Activated naive CD4-positive, alpha-beta T cell (primary cell): ENCODE measurements around the gene CIBAR2.

Experiments
- DNase-seq, 4 experiments: peaks; one replicate each; lab custom pipeline; 2025; lab: John Stamatoyannopoulos, UW

Gene CIBAR2

DNA sequence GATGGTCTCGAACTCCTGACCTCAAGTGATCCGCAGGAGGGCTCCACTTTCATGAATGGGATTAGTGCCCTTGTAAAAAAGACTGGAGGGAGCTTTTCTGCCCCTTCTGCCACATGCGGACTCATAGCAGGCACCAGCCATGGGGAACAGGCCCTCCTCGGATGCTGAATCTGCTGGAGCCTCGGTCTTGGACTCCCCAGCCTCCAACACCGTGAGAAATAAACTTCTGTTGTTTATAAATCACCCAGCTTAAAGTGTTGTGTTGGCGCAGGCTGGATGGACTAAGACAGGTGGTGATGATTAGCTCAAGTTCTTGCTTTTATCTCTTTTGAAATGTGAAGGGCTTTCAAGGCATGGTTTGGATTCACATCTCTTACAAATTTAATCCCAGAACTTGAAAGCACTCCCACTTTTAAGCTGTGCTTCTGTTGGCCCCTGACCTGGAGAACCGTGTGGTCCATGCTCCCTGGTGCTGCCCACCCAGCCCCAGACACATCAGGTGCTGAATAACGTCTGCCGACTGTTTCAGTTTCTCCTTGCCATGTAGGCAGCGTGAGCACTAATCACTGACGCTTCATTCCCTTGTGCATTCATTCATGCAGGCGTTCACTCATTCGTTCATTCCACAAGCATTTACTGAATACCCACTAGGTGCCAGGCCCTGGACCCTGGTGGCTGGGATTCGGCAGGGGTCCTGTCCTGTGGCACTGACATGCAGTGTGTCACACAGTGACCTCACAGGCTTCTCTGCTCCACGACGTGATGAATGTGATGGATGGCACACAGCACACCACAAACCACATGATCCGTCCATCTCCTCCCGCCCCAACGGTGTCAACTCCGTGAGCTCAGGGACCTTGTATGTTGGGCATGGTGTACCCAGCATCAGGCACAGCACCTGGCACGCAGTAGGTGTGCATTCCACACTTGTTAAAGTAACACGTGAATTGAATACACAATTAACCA is 8.9 kb downstream of the CIBAR2 start:
- no peak for DNase-seq

DNA sequence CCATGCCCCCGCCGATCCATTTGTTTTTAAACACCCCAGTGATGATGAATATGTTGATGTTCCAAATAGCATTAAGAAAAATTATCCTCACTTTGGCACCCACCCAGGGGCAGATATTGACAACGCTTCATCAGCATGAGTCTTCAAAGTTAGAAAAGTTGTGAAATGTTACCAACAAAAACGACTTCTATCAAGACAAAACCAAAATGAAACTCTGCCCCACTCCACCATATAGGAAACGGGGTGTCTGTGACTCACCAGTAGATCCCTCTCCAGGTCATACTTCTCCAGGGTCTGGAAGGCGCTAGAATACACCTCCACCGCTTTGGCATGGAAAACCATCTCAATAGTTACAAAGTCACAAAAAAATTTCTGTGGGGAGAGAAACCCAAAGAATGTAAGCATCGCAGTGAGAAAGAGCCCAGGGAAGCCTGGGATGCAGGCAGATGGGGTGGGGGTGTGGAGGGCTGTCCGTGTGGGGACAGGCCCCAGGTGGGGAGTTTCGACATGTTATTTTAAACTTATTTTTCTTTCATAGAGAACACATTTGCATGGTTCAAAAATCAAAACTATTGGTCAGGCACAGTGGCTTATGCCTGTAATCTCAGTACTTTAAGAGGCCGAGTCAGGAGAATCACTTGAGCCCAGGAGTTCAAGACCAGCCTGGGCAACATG is 10.2 kb downstream of the CIBAR2 start:
- no peak for DNase-seq

DNA sequence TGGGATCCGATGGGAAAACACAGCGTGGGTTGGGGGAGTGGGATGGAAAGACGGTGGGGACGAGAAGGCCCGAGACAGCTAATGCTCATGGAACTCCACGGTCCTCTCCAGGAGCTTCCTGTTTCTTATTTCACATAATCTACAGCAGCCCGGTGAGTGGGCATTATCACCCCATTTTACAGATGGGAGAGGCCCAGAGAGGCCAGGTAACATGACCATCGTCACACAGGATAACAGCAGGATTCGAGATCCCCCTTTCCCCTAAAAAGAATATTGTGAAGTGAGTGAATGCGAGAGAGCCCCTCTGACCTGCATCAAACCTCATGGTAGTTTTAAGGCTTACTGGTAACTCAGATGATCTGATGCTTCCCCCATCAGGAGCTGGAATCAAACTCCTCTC is 12.0 kb downstream of the CIBAR2 start:
- no peak for DNase-seq

DNA sequence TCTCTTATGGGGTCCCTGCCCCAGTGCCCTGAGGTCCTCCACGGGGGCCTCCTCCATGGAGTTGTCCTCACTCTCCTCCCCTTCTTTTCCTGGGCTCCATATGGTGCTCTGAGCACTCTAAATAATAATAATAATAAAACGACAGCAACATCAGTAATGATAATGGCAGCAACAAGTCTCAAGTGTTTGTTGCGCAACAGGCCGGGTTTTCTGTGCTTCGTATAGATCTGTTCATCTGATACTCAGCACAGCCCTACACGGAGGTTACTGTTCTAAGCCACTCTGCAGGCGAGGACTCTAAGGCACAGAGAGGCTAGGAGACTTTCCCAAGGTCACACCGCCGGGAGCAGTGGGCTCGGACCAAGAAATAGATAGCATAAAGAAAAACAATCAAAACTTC is 13.7 kb downstream of the CIBAR2 start:
- no peak for DNase-seq

DNA sequence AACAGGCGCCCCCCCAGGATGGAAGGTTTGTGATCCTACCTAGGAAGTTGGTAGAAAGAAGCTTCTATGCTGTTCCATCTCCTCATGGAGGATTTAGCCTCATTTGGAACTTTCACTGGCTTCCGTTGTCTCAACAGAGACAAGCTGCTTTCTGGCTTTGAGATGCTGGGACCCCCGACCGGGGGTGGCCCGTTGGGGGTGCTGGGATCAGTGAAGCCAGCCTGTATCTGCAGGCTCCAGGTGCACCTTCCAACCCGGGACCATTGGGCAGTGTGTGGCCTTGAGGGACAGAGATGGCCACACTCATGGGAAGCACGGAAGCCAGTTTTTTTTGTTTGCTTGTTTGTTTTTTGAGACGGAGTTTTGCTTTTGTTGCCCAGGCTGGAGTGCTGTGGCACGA is 15.4 kb downstream of the CIBAR2 start:
- DNase-seq: no peak

DNA sequence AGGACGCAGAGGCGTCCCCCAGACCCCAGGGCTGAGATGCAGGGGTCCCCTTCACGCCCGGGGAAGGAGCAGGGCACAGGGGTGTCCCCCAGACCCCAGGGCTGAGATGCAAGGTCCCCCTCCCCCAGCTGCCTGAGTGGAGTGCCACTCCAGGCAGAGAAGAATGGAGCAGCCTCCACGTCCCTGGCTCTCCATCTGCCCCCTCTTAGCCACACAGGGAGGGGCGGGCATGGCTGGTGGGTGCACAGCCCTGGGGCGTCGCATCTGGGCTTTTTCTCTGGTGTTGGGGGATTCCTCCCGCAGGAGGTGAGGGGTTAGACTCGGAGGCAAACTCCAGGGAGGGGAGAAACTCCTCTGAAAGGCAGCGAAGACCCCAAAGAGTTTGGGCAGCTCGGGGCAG is 17.5 kb downstream of the CIBAR2 start:
- no peak for DNase-seq

DNA sequence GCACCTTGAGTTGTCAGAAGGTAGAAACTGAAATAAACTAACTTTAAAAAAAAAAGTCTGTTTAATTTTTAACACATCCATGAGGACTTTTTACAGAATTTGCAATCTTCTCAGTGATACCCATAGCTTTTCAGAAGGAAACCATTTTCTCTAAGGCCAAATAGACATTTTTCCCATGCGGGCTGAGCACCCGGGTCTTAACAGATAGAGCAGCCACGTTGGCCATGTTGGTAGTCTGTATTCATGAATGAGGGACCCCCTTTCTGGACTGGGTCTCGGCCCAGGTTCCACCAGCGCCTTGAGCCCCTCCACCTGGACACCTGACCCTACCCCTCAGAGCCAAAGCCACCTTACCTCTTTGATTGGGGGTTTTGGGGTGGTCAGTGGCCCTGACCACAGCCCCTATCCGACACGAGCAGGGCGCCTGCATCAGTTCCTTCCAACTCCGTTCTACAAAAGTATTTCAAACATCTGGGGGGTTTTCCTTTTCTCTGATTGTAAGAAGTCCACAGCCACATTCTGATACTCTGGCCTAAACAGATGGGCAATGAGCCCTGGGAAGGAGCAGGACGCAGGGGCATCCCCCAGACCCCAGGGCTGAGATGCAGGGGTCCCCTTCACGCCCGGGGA is 18.0 kb downstream of the CIBAR2 start:
- no peak for DNase-seq

DNA sequence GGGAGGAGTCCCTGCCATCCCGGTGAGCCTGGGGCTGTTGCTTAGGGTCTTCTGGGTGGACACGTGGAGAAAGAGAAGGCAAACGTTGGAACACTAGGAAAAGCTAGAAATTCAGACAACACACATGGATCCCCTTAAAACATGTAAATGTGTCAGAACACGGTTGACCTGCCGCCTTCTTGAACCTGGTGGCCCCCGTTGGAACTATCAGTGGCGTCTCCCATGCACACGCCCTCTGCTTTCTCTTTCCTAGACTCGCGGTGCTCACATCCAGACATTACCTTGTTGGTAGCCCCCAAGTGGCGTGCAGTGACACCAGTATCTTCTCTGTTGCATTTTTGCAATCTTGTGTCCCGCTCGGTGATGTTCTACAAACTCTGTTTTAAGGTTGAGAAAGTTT is 18.6 kb downstream of the CIBAR2 start:
- DNase-seq: no peak

DNA sequence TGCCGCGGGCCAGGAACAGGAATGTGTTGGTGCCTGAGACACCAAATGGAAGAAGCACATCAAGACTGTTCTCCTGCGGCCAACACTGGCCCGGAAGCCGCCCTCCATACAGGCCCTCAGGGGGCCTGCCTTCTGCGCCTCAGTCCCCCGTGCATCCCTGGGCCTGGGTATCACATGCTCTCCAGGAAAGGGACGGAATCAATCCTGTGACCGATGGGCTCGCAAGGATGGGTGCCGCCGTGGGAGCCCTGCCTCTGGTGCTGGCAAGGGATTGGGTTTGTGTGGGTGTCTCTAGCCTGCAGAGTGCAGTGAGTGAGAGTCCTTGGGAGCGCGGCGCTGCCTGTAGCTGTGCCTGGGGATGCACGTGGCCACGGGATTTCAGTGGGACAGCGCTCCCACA is 19.4 kb downstream of the CIBAR2 start:
- DNase-seq: no peak

DNA sequence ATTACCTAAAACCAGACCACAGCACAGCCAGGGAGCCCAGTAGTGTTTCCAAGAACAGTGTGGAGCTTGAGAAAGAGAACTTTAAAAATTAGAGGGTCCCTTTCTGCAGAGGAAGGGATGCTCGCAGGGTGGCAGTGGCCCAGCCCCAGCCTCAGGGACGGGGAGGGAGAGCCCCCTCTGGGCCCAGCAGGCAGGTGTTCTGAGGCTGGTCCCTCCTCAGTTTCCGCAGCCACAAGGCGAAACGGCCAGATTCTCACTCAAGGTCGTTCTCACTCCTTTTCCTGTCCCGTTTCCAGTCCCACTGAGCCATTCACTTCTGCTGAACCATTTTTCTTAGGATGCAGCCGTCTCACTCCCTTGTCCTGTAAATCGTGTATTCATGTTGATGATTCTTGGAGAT is 20.0 kb downstream of the CIBAR2 start:
- no peak for DNase-seq

DNA sequence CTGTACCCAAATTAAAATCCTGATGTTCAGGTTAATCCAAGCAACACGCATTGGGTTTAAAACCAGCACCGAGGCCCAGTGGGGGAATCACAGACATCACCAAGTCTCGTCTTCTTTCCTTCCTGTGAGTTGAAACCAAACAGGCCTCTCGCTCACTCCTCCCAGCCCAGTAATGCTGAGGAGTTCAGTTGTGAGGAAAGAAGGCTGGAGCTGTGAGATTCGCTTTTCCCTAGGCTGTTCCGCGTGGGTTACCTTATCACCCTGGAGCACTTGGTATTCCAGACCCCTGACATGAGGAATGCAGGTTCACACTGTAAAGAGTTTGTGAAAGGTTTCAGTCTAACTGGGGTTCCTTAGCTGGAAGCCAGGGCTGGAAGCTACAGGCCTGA is 20.8 kb downstream of the CIBAR2 start:
- no peak for DNase-seq

DNA sequence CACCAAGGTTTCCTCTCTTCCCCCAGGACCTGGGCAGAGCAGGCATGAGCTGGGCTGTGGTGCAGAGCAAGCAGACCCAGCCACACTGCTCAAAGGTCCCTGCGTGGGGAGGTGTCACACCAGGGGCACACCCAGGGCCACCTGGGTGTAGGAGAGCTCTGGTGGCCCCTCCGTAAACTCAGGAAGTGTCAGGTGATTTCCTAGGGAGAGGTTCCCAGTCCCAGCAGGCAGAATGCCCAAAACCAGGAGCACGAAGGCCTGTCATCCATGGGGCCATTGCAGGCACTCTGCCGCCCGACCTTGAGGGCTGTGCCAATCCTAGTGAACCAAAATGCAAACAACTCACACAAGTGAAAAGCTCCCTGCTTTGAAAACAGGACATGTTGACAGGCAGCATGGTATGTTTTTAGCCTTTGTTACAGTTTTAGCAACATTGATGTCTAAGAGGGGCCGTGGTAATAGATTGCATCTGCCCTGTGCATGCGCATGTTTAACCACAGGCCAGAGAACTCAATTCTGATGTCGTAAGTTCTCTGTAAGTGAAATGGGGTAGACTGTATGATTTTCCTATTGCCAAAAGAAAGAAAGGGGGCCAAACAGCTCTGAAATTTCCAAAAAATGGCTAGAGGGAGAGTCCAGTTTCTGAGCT is 21.3 kb downstream of the CIBAR2 start:
- no peak for DNase-seq

DNA sequence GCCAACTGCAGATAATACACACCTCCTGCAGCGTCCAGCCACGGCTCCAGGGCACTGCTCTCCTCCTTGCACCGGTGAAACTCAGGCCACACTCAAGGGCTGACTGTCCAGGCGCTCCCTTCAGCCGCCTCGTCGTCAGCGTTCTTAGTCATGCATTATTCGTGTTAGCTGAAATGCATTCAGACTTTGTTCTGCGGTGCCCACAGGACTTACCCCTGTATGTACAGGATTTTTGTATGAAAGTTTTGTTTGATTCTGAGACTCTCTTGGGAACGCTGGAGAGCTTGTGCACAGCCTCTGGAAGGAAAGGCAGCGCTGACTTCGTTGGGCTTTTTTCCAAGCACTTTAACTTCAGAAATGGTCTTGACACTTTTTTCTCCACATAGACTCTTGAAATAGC is 22.1 kb downstream of the CIBAR2 start:
- no peak for DNase-seq

DNA sequence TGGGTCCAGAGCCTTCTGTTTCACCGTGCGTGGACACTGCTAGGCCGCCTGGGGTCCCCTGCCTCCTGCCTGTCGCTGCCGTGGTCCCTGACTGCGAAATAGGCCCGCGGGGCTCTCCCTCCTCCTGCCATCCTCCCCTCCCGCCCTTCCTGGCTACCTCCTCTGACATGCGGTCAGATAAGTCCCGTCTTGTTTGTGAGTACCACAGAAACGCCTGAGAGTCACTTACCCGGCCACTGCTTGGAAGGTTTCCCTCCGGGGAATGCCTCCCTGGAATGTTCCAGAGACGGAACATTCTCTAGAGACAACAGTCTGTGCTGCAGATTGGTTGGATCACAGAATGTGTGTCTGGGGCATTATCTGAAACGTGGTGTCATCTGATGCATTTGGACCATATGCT is 22.7 kb downstream of the CIBAR2 start:
- no peak for DNase-seq

DNA sequence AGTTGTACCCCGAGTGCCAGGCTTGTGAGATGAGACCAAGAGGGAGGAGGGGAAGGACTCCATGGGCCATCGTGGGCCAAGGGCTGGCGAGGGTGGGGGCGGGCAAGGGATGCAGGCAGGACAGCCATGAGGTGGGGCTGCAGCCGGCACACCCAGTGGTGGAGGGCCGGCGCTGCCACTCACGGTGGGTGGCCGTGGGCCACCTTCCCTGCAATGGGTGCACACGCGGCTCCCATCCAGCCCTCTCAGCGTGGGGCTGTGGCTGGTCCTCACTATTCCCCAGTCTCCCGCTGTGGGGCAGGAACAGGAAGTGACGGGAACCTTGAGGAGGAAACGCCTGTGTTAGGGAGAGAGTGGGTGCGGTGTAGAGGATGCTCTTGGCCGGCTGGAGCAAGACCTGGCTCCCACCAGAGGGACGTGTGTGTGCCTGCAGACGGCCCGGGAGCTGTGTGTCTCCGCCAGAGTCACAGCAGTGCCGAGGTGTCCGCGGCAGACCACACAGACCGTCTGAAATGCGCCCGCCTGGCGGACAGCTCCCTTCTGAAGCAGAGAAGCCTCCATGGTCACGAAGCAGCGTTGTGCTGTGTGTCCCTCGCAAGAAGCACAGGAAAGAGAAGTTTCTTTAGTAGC is 23.6 kb downstream of the CIBAR2 start:
- no peak for DNase-seq

DNA sequence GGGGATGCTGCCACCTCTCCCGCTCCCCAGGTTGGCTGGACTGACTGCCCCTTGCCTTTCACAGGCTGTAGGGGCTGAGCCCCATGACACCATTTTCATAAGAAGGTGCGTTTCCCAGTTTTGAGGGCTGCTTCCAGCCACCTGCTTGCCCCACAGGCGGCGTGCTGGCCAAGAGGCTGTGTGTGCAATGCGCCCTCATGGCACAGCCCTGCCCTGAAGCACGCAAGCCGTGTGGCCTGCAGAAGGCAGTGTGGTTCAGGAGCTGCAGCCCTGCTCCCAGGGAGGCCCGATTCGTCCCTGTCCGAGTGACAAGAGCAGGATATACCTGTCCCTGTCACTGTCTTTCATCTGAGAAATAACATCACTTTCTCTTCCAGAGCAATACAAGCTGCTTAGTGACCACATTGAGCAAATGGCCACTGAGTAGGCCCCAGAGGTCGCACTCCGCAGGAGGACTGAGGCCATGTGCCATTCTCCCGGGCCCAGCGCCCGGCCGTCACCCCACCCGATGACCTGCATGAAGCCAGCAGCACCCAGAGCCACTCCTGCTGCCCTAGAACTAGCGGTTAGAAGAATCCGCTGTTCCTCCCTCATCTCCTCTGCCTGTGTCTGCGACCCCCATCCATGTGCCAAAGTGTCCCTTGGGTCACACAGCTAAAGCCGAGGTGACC is 24.2 kb downstream of the CIBAR2 start:
- DNase-seq: no peak

DNA sequence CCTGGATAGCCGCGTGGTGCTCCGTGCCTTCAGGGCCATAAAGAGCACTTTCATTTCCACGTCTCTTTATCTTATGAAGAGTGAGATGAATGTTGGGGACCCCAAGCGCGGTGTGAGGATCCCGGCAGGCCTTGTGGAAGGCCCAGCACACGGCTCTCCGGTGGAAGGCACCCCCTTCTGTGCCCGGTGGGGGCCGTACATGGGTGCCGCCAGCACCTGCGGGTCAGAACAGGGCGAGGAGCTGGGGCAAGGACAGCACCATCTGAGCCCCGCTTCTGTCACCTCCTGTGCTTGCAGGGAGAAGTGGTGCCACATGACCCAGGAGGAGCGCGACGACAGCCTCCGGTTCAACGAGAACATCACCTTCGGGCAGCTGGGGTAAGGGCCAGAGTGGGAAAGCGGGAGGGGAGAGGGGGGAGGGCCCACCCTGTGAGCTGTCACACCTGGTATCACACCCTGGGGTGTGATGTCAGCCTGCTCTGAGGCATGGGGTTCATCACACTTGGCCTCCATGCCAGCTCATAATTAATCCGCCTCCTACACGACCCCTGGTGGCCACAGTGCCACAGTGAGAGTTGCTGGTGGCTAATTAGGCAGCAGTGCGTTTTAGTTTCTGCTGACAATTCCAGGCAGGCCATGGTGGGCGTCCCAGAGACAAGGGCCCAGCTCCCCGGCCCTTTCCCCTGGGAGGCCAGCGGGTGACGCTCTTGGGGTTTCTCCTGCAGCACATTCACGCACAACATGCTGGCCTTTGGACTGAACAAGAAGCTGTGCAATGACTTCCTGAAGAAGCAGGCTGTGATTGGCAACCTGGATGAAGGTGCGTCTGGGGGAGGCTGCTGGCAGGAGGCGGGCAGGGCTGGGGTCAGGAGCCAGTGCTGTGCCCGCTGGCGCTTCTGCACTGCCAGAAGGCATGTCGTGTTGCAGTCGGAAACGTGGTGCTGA is 25.7 kb downstream of the CIBAR2 start:
- DNase-seq: peak; percentile 39 to 68 (median 62)

DNA sequence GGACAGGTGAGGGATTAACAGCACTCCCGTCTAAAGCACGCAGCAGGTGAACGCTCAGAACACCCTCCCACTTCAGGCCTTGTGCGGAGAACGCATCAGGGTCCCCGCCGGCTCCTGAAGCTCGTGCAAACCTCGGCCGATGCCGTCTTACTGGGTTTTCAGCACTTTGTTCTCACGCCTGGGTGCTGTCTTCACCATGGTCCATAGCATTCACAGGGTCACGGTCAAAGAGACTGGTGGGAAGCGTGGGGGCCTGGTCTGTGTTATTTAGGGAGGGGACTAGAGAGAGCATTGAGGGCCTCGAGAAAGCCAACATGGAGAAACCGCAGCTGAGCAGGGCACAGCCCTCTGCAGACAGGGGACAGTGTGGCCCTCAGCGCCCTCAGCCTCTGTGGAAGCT is 26.6 kb downstream of the CIBAR2 start:
- DNase-seq: no peak

DNA sequence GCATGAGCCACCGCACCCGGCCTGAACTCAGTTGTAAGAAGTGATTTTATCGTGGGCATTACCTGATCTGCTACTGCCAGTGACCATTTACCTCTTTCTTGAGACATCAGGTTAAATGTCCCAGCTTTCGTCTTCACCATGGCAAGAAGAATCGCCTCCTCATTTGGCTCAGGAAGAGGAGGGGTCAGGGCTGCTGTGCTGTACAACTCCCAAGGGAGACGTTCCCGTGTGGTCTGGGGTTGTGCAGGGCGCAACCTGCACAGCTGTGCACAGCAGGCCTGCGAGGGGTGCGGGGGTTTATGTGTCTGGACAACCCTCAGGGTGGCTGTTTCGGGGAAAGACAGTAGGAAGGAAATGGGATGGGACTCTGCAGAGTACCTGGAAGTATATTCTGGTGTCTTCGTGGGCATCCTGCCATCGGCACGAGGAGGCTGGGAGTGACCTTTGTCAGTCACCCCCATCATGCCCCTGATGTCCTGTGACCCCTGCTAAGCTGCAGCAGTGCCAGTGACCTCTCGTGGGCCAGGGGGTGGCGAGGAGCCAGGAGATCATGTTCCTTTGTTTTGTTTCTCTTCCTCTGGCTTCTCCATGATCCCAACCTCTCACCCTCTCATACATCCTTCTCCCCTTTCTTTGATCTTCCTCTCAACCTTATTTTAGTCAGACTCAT is 27.3 kb downstream of the CIBAR2 start:
- no peak for DNase-seq
